B cell (primary cell): ENCODE results near the gene TMC2. TPM values are rescaled to one million over a fixed set of nuclear protein-coding genes. Genes with fewer than 3 reads are reported as not detected.

Source experiments
- ATAC-seq: fragments of 200-7000 bp; cut with Tn5 transposase; one replicate; pipeline ENCODE4 v1.10.0; 2021; ENCODE audit warnings: low read depth, mild to moderate bottlenecking, moderate number of reproducible peaks, moderate library complexity
- CTCF ChIA-PET: fragments of 350-600 bp; sonication (Branson Sonifier 250); formaldehyde crosslinking; loops from one replicate; lab custom pipeline; 2021; ENCODE audit warnings: antibody characterized with exemption, inconsistent platforms; lab: Charles Lee
- POLR2A ChIA-PET: fragments of 350-600 bp; sonication (Branson Sonifier 250); formaldehyde crosslinking; loops from one replicate; lab custom pipeline; 2021; ENCODE audit warnings: antibody characterized with exemption; lab: Charles Lee
- DNase-seq: peaks from one replicate; pipeline ENCODE4 v3.0.0; 2013
- H2AFZ ChIP-seq: 2 replicates; pipeline ENCODE4 v1.6.1; 2012; ENCODE audit warnings: mild to moderate bottlenecking, low read depth, low read length; ENCODE audit not compliant: insufficient read depth, poor library complexity, severe bottlenecking
- H3K27ac ChIP-seq, 2 donors: 1 replicate in 1 of 2; 2 replicates in 1 of 2; pipeline ENCODE4 v1.5.1; 2012 to 2013; ENCODE audit warnings: low read length in 2 of 2, mild to moderate bottlenecking in 2 of 2, moderate library complexity in 1 of 2
- H3K27me3 ChIP-seq, 4 experiments: fragments of 200-600 bp in 1 of 4; sonication (generic) in 1 of 4; replicated peaks in 1 of 4; 1 replicate in 2 of 4; 2 replicates in 2 of 4; pipeline versions ENCODE4 v1.6.1 to v1.7.0; 2013 to 2016; ENCODE audit warnings: low read length in 3 of 4, mild to moderate bottlenecking in 2 of 4, mixed read lengths in 1 of 4, moderate library complexity in 1 of 4; ENCODE audit not compliant: insufficient read depth in 4 of 4, control insufficient read depth in 3 of 4; ENCODE audit errors: control extremely low read depth in 1 of 4
- H3K36me3 ChIP-seq, 2 experiments: replicated peaks in 1 of 2; 1 replicate in 1 of 2; 2 replicates in 1 of 2; pipeline versions ENCODE4 v1.6.1 to v1.7.1; 2013; ENCODE audit warnings: low read length in 1 of 2; ENCODE audit not compliant: insufficient read depth in 2 of 2, control insufficient read depth in 1 of 2; ENCODE audit errors: control extremely low read depth in 1 of 2, extremely low read depth in 1 of 2
- H3K4me1 ChIP-seq, 2 donors: fragments of 200-600 bp in 1 of 2; sonication (generic) in 1 of 2; 1 replicate in 1 of 2; 2 replicates in 1 of 2; pipeline versions ENCODE4 v1.5.1 to v1.6.1; 2013 to 2017; ENCODE audit warnings: low read length in 2 of 2; ENCODE audit not compliant: control insufficient read depth in 2 of 2, insufficient read depth in 2 of 2
- H3K4me2 ChIP-seq: replicated peaks from 2 replicates; pipeline ENCODE3; 2012; ENCODE audit warnings: mild to moderate bottlenecking, low read depth, low read length; ENCODE audit not compliant: poor library complexity, severe bottlenecking
- H3K4me3 ChIP-seq, 5 experiments: fragments of 200-600 bp in 1 of 5; sonication (generic) in 1 of 5; 1 replicate in 3 of 5; 2 replicates in 2 of 5; pipeline versions ENCODE4 v1.5.1 to v1.7.0; 2011 to 2016; ENCODE audit warnings: low read length in 4 of 5, mild to moderate bottlenecking in 4 of 5, low read depth in 2 of 5, control low read depth in 1 of 5, moderate library complexity in 1 of 5; ENCODE audit not compliant: insufficient read depth in 1 of 5; ENCODE audit errors: control extremely low read depth in 1 of 5, extremely low read depth in 1 of 5
- H3K79me2 ChIP-seq: fragments of 200-600 bp; sonication (generic); one replicate; pipeline ENCODE4 v1.6.0; 2016; ENCODE audit warnings: low read length; ENCODE audit not compliant: control insufficient read depth, insufficient read depth
- H3K9ac ChIP-seq: fragments of 200-600 bp; sonication (generic); 2 replicates; pipeline ENCODE4 v1.6.1; 2017; ENCODE audit warnings: mild to moderate bottlenecking, low read length, moderate library complexity
- H3K9me3 ChIP-seq, 3 donors: one replicate each; pipeline versions ENCODE4 v1.6.1 to v1.7.1; 2013; ENCODE audit warnings: low read length in 2 of 3; ENCODE audit not compliant: control insufficient read depth in 2 of 3, insufficient read depth in 1 of 3; ENCODE audit errors: control extremely low read depth in 1 of 3
- H4K20me1 ChIP-seq: 2 replicates; pipeline ENCODE4 v1.6.0; 2012; ENCODE audit warnings: mild to moderate bottlenecking, low read length; ENCODE audit not compliant: insufficient read depth, control insufficient read depth, poor library complexity, severe bottlenecking
- H3K27ac Mint-ChIP-seq: one replicate; pipeline ENCODE4 v1.8.0; 2021; ENCODE audit warnings: mixed read lengths
- H3K27me3 Mint-ChIP-seq: one replicate; pipeline ENCODE4 v1.8.0; 2021; ENCODE audit warnings: mixed read lengths
- H3K4me1 Mint-ChIP-seq: one replicate; pipeline ENCODE4 v1.8.0; 2021; ENCODE audit warnings: mixed read lengths
- H3K4me3 Mint-ChIP-seq: one replicate; pipeline ENCODE4 v1.8.0; 2021; ENCODE audit warnings: mixed read lengths
- H3K9me3 Mint-ChIP-seq: one replicate; pipeline ENCODE4 v1.8.0; 2022; ENCODE audit warnings: mixed read lengths; ENCODE audit not compliant: insufficient read depth
- EZH2 ChIP-seq: IDR thresholded peaks from 2 replicates; pipeline ENCODE4 v1.6.1; 2012; ENCODE audit warnings: borderline replicate concordance, low read depth, mild to moderate bottlenecking, moderate library complexity, low read length; ENCODE audit not compliant: insufficient read depth, poor library complexity, severe bottlenecking
- WGBS: methylation state at CpG from one replicate; pipeline ENCODE4 v1.1.5; 2013; ENCODE audit warnings: missing lambda C conversion rate; ENCODE audit not compliant: insufficient coverage; 5-methylcytosine and 5-hydroxymethylcytosine counted together
- intact Hi-C: fragments of 100-400 bp; cut with micrococcal nuclease; formaldehyde crosslinking; loops from one replicate; pipeline ENCODE4 v1.10.0; 2022
- polyA plus RNA-seq: library from polyadenylated mRNA; depleted of rRNA; stranded (reverse); fragments of >200 nt; gene quantifications from 2 replicates; pipeline ENCODE4 v1.2.3, GENCODE V29; 2012
- total RNA-seq, 2 donors: library from RNA; stranded (reverse); fragments of 120-200 nt in 1 of 2; gene quantifications; 1 replicate in 1 of 2; 2 replicates in 1 of 2; pipeline versions ENCODE4 v1.2.3 to v1.2.4, GENCODE V29; 2013 to 2022
- TF ChIP-seq, protein P1 (sequence below): fragments of 200-600 bp; IDR thresholded peaks from one replicate; pipeline ENCODE4 v1.8.0; 2022; ENCODE audit warnings: antibody characterized with exemption, mild to moderate bottlenecking

The TMC2 gene
- total and polyA plus RNA-seq, 2 donors (not counting 1 experiment from before 2014, with no cell fraction given): not detected

DNA sequence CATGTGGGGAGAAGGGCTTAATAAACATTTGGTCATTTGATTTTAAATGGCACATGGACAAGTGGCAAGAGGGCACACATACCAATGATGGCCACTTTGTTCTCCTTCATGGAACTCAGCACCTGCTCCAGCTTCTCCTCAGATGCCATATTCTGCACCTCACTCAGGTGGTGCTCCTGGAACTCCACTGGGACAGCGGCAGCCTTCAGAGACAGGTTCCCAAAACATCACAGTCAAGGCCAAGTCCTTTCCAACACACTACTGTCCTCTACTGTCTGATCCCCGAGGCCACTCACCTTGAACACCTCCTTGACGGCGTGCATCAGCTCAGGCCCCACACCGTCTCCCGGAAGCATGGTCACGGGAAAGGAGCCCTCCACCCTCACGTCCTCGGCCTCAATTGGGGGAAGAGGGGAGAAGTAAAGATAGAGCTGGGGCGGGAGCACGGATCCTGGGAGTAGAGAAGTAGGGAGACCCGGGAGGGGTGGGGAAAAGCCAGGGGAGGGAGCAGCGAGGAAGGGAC is 127.1 kb downstream of the TMC2 start:
- no peaks in the 10 kb centered on the region for H3K9me3 Mint-ChIP-seq
- Histone ChIP-seq H3K79me2 (peaks cover 13% of the 10 kb centered on the region), H3K27me3 (peaks cover 0 to 1% (median 0%) of the 10 kb centered on the region in 4 experiments), H3K27ac (peak overlapping the region; percentile 88 to 98), H3K9me3 (no peaks in the 10 kb centered on the region), H3K4me3 (peak overlapping the region; percentile 71 to 96 (median 80)), H4K20me1 (peaks cover 8% of the 10 kb centered on the region), H3K36me3 (peaks cover 0 to 37% of the 10 kb centered on the region in 2 experiments), H3K4me2 (peak overlapping the region; percentile 96), H3K9ac (peak overlapping the region; percentile 79), H2AFZ (peak overlapping the region; percentile 90), H3K4me1 (peaks cover 13 to 14% of the 10 kb centered on the region in 2 donors)
- ATAC-seq (no peak), DNase-seq (no peak)
- no peak for TF ChIP-seq EZH2
- TF ChIP-seq, protein P1, sequence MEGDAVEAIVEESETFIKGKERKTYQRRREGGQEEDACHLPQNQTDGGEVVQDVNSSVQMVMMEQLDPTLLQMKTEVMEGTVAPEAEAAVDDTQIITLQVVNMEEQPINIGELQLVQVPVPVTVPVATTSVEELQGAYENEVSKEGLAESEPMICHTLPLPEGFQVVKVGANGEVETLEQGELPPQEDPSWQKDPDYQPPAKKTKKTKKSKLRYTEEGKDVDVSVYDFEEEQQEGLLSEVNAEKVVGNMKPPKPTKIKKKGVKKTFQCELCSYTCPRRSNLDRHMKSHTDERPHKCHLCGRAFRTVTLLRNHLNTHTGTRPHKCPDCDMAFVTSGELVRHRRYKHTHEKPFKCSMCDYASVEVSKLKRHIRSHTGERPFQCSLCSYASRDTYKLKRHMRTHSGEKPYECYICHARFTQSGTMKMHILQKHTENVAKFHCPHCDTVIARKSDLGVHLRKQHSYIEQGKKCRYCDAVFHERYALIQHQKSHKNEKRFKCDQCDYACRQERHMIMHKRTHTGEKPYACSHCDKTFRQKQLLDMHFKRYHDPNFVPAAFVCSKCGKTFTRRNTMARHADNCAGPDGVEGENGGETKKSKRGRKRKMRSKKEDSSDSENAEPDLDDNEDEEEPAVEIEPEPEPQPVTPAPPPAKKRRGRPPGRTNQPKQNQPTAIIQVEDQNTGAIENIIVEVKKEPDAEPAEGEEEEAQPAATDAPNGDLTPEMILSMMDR: no peak
- 8% methylated on average over 7 of the region's 13 CpGs for WGBS
- H3K4me1 Mint-ChIP-seq: peaks cover 20% of the 10 kb centered on the region
- intact Hi-C loops: no loop called here
- CTCF ChIA-PET: interaction anchor here (0.6 to 3.4 kb wide), 4 partner anchors 11 to 216 kb away, joined by 3 to 22 read pairs (median 3); partner anchors contain the start of gene NOP56
- H3K4me3 Mint-ChIP-seq: peak overlapping the region; percentile 92
- H3K27me3 Mint-ChIP-seq: peaks cover 7% of the 10 kb centered on the region
- POLR2A ChIA-PET: interaction anchor here (2.0 to 3.8 kb wide), 2 partner anchors 10 to 193 kb away, joined by 6 to 57 read pairs; partner anchors contain the start of genes NOP56 and SNRPB
- peak overlapping the region; percentile 98 for H3K27ac Mint-ChIP-seq
